Prostate gland (tissue), 2 donors: ENCODE data around the gene NR2E1.

Experiments used
- POLR2A ChIP-seq: fragments of 450-650 bp; IDR thresholded peaks from one replicate; pipeline ENCODE4 v1.6.1; 2016; ENCODE audit warnings: antibody characterized with exemption, mild to moderate bottlenecking
- POLR2AphosphoS5 ChIP-seq: sonication (generic); formaldehyde crosslinking; IDR thresholded peaks from one replicate; pipeline ENCODE4 v1.6.1; 2017; ENCODE audit warnings: antibody characterized with exemption
- TF ChIP-seq, protein P1 (sequence below), 4 experiments: fragments of 200-600 bp in 2 of 4; fragments of 450-650 bp in 2 of 4; sonication (generic) in 2 of 4; IDR thresholded peaks; 1 replicate in 3 of 4; 2 replicates in 1 of 4; pipeline ENCODE4 v1.5.1; 2016 to 2019; ENCODE audit warnings: antibody characterized with exemption in 4 of 4, mild to moderate bottlenecking in 2 of 4, moderate library complexity in 2 of 4

- TF ChIP-seq, protein P1, sequence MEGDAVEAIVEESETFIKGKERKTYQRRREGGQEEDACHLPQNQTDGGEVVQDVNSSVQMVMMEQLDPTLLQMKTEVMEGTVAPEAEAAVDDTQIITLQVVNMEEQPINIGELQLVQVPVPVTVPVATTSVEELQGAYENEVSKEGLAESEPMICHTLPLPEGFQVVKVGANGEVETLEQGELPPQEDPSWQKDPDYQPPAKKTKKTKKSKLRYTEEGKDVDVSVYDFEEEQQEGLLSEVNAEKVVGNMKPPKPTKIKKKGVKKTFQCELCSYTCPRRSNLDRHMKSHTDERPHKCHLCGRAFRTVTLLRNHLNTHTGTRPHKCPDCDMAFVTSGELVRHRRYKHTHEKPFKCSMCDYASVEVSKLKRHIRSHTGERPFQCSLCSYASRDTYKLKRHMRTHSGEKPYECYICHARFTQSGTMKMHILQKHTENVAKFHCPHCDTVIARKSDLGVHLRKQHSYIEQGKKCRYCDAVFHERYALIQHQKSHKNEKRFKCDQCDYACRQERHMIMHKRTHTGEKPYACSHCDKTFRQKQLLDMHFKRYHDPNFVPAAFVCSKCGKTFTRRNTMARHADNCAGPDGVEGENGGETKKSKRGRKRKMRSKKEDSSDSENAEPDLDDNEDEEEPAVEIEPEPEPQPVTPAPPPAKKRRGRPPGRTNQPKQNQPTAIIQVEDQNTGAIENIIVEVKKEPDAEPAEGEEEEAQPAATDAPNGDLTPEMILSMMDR (IDR thresholded peaks at IDR 0.05): no peak
- TF ChIP-seq POLR2A: no peak
- no peak for TF ChIP-seq POLR2AphosphoS5
Observed at GRCh38 chr6:108228416-108228815, 62.6 kb downstream of the NR2E1 start.
